PC-9 (cell line): ENCODE measurements around the gene PRKAG2. TPM values are rescaled to one million over a fixed set of nuclear protein-coding genes. Genes with fewer than 3 reads are reported as not detected.

Source experiments
- BruUV-seq: library from RNA; stranded (reverse); fragments of 400-500 nt; replicated peaks from 2 replicates; lab custom pipeline; 2021; lab: Mats Ljungman, UMichigan
- CTCF ChIA-PET: fragments of 300-600 bp; sonication (Branson Sonifier 250); formaldehyde crosslinking; loops from one replicate; lab custom pipeline; 2022; ENCODE audit warnings: antibody characterized with exemption; lab: Charles Lee
- POLR2A ChIA-PET: fragments of 300-600 bp; sonication (Branson Sonifier 250); formaldehyde crosslinking; loops from one replicate; lab custom pipeline; 2022; ENCODE audit warnings: antibody characterized with exemption; ENCODE audit not compliant: unreplicated experiment; lab: Charles Lee
- DNase-seq, 2 experiments: peaks; one replicate each; pipeline versions ENCODE4 v3.0.0 to v3.0.0-alpha.2; 2015 to 2022; ENCODE audit warnings: mixed read lengths in 1 of 2
- H2AFZ ChIP-seq: fragments of 200-600 bp; sonication (generic); 2 replicates; pipeline ENCODE4 v1.8.1; 2017; ENCODE audit warnings: antibody characterized with exemption
- H3F3A ChIP-seq: fragments of 200-600 bp; sonication (generic); 2 replicates; pipeline ENCODE4 v1.8.1; 2017; ENCODE audit warnings: antibody characterized with exemption, mild to moderate bottlenecking, low read depth; ENCODE audit not compliant: insufficient read depth
- H3K27ac ChIP-seq: fragments of 200-600 bp; sonication (generic); 2 replicates; pipeline ENCODE4 v1.6.1; 2016; ENCODE audit warnings: mixed run types
- H3K27me3 ChIP-seq: fragments of 200-600 bp; sonication (generic); 2 replicates; pipeline ENCODE4 v1.6.1; 2016; ENCODE audit warnings: low read depth, mixed run types; ENCODE audit not compliant: insufficient read depth
- H3K36me3 ChIP-seq: fragments of 200-600 bp; sonication (generic); 2 replicates; pipeline ENCODE4 v1.6.1; 2016; ENCODE audit warnings: low read depth, mixed run types
- H3K4me1 ChIP-seq: fragments of 200-600 bp; sonication (generic); replicated peaks from 2 replicates; pipeline ENCODE4 v1.6.1; 2016; ENCODE audit warnings: mixed run types; ENCODE audit not compliant: insufficient read depth
- H3K4me2 ChIP-seq: fragments of 200-600 bp; sonication (generic); 2 replicates; pipeline ENCODE4 v1.6.1; 2017; ENCODE audit warnings: mixed run types
- H3K4me3 ChIP-seq: fragments of 200-600 bp; sonication (generic); 2 replicates; pipeline ENCODE4 v1.6.1; 2016; ENCODE audit warnings: mixed run types
- H3K79me2 ChIP-seq: fragments of 200-600 bp; sonication (generic); 2 replicates; pipeline ENCODE4 v1.6.1; 2017; ENCODE audit warnings: low read depth, mixed run types
- H3K9me2 ChIP-seq: fragments of 200-600 bp; sonication (generic); 2 replicates; pipeline ENCODE4 v1.8.1; 2017; ENCODE audit warnings: mild to moderate bottlenecking; ENCODE audit not compliant: insufficient read depth
- H3K9me3 ChIP-seq: fragments of 200-600 bp; sonication (generic); 2 replicates; pipeline ENCODE4 v1.8.1; 2016; ENCODE audit warnings: low read depth; ENCODE audit not compliant: insufficient read depth
- H4K20me1 ChIP-seq: fragments of 200-600 bp; sonication (generic); 2 replicates; pipeline ENCODE4 v1.8.1; 2017; ENCODE audit not compliant: insufficient read depth
- EZH2 ChIP-seq: fragments of 200-600 bp; sonication (generic); IDR thresholded peaks from 2 replicates; pipeline ENCODE4 v1.8.0; 2017; ENCODE audit warnings: antibody characterized with exemption, low read depth
- intact Hi-C: fragments of 100-400 bp; cut with micrococcal nuclease; formaldehyde crosslinking; loops from one replicate; pipeline ENCODE4 v1.10.0; 2022; ENCODE audit not compliant: unreplicated experiment
- total RNA-seq: library from RNA; stranded (reverse); gene quantifications from 2 replicates; pipeline ENCODE4 v1.2.3, GENCODE V29; 2021
- TF ChIP-seq, protein P1 (sequence below): fragments of 200-600 bp; sonication (generic); conservative IDR thresholded peaks from 2 replicates; pipeline ENCODE4 v1.6.1; 2017; ENCODE audit warnings: mixed run types, antibody characterized with exemption, mild to moderate bottlenecking, moderate library complexity

The PRKAG2 gene
- total RNA-seq, 1 experiment from 2014 or later = 37.3 TPM

GRCh38 chr7:151652111-151652510, 224.8 kb downstream of the PRKAG2 start:
- peaks cover 14% of the 10 kb centered on the region; the same call in 1 of the 2 replicates for H3F3A ChIP-seq
- H3K4me3 ChIP-seq = no peak overlapping the region
- POLR2A ChIA-PET = no interaction called here
- no peaks in the 10 kb centered on the region for H3K9me3 ChIP-seq
- no peak for TF ChIP-seq EZH2
- TF ChIP-seq, protein P1, sequence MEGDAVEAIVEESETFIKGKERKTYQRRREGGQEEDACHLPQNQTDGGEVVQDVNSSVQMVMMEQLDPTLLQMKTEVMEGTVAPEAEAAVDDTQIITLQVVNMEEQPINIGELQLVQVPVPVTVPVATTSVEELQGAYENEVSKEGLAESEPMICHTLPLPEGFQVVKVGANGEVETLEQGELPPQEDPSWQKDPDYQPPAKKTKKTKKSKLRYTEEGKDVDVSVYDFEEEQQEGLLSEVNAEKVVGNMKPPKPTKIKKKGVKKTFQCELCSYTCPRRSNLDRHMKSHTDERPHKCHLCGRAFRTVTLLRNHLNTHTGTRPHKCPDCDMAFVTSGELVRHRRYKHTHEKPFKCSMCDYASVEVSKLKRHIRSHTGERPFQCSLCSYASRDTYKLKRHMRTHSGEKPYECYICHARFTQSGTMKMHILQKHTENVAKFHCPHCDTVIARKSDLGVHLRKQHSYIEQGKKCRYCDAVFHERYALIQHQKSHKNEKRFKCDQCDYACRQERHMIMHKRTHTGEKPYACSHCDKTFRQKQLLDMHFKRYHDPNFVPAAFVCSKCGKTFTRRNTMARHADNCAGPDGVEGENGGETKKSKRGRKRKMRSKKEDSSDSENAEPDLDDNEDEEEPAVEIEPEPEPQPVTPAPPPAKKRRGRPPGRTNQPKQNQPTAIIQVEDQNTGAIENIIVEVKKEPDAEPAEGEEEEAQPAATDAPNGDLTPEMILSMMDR = no peak
- H3K79me2 ChIP-seq = no peaks in the 10 kb centered on the region
- H3K4me2 ChIP-seq = no peak overlapping the region
- BruUV-seq = no TSS peak
- intact Hi-C loops = no loop called here
- no peak overlapping the region for H2AFZ ChIP-seq
- no peaks in the 10 kb centered on the region for H3K36me3 ChIP-seq
- H3K27me3 ChIP-seq = no peaks in the 10 kb centered on the region
- no peak overlapping the region for H3K27ac ChIP-seq
- H3K4me1 ChIP-seq = peaks cover 19% of the 10 kb centered on the region
- H3K9me2 ChIP-seq = no peaks in the 10 kb centered on the region
- CTCF ChIA-PET = no interaction called here
- H4K20me1 ChIP-seq = no peaks in the 10 kb centered on the region
- no peak for DNase-seq

DNA sequence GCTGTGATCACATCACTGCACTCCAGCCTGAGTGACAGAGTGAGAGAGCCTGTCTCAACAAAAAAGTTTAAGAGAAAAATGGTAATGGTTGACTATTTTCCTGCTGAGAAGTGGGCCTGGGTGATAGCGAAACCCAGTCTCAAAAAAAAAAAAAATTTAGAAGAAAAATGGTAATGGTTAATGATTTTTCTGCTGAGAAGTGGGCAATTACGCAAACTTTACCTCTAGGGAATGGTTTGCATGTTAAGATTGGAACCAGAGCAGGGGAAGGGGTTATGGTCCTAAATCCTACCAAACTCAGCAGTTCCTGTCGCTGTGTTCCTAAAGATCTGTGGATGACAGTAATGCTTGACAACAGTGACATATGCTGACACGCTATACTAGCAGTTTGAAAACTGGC, 226.8 kb downstream of the PRKAG2 start:
- Histone ChIP-seq H3K4me2 (peak overlapping the region; percentile 44; the same call in 1 of the 2 replicates), H3K36me3 (no peaks in the 10 kb centered on the region), H3K27me3 (no peaks in the 10 kb centered on the region), H3F3A (peaks cover 14% of the 10 kb centered on the region; the same call in 1 of the 2 replicates), H3K9me2 (no peaks in the 10 kb centered on the region), H3K27ac (peak overlapping the region; percentile 51), H3K9me3 (peaks cover 13% of the 10 kb centered on the region; the same call in 1 of the 2 replicates), H4K20me1 (no peaks in the 10 kb centered on the region), H3K4me3 (no peak overlapping the region), H3K4me1 (peaks cover 19% of the 10 kb centered on the region), H2AFZ (no peak overlapping the region), H3K79me2 (no peaks in the 10 kb centered on the region)
- no TSS peak for BruUV-seq
- no peak for DNase-seq
- CTCF ChIA-PET = no interaction called here
- TF ChIP-seq EZH2 = no peak
- TF ChIP-seq, protein P1 = no peak
- POLR2A ChIA-PET = no interaction called here
- intact Hi-C loops = loop anchor here (2.0 kb wide), 1 partner anchor 45 kb away; no protein-coding TSS in a partner anchor

GRCh38 chr7:151648429-151648828, 228.5 kb downstream of the PRKAG2 start:
- Histone ChIP-seq H3K27me3 (no peaks in the 10 kb centered on the region), H3K9me2 (no peaks in the 10 kb centered on the region), H3K79me2 (no peaks in the 10 kb centered on the region), H3K27ac (no peak overlapping the region), H2AFZ (no peak overlapping the region), H3K36me3 (no peaks in the 10 kb centered on the region), H4K20me1 (no peaks in the 10 kb centered on the region), H3K4me2 (no peak overlapping the region), H3K4me1 (peaks cover 19% of the 10 kb centered on the region), H3K9me3 (peaks cover 22% of the 10 kb centered on the region; the same call in 1 of the 2 replicates), H3K4me3 (no peak overlapping the region), H3F3A (peaks cover 14% of the 10 kb centered on the region; the same call in 1 of the 2 replicates)
- ChIA-PET CTCF (interaction anchor here (0.5 kb wide), 1 partner anchor 56 kb away, joined by 5 read pairs; no protein-coding TSS in a partner anchor), POLR2A (no interaction called here)
- TF ChIP-seq EZH2 = no peak
- TF ChIP-seq, protein P1 = no peak
- DNase-seq = no peak
- no TSS peak for BruUV-seq
- intact Hi-C loops = no loop called here
